HG02852 (cell line): ENCODE measurements around the gene APBB1IP.
"Not testable (repeated sequence)": the region's sequence is repeated elsewhere in the genome, so short reads cannot be mapped to it uniquely, and the experiment has no call there.

Source experiments
- ATAC-seq: cut with Tn5 transposase; IDR thresholded peaks from one replicate; pipeline ENCODE4 v1.9.1; 2021; ENCODE audit warnings: mild to moderate bottlenecking, moderate library complexity; ENCODE audit not compliant: unreplicated experiment

The APBB1IP gene

DNA sequence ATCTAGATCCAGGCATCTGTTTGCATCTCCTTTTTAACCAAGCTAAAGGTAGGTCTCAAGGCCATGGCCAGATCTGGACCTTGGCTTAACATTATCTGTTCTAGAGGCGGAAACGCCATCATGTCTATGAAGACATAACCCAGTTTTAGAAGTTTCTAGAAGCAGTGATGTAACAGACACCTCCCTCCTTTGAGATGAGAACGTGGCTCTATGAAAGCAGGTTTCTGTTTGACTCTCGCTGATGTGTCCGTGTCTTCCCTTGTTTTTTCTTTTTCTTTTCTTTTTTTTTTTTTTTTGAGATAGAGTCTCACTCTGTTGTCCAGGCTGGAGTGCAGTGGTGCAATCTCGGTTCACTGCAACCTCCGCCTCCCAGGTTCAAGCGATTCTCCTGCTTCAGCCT lies 36.7 kb downstream of the APBB1IP start:
- not testable (repeated sequence) for ATAC-seq

DNA sequence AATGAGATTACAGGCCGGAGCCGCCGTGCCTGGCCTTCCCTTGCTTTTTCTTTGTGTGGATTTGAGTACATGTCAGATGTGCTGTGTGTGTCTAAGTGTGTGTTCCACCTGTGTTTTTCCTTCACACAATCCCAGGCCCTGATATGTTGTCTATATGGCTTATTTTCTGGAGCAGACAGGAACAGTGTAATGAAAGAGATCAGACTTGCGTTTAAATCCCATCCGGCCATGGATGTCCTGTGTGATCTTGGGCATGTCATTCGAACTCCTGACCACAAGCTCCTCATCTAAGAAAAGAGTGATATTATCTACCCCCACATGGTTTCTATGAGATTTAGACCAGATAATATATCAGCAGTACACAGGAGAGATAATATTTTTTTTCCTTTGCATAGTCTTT lies 37.2 kb downstream of the APBB1IP start:
- no peak for ATAC-seq

DNA sequence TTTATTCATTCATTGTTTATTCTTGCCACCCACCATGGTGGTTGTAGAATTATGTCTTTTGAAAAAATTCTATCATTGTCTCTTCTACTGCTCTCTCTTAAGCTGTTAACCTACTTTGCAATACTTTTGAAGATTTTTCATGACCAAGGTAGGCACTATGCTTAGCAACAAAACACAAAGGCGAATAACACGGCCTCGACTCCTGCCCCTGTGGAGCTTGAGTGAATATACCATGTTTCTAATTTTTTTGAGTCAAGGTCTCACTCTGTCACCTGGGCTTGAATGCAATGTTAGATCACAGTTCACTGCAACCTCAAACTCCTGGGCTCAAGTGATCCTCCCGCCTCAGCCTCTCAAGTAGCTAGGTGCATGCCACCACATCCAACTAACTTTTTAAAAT lies 39.4 kb downstream of the APBB1IP start:
- no peak for ATAC-seq

DNA sequence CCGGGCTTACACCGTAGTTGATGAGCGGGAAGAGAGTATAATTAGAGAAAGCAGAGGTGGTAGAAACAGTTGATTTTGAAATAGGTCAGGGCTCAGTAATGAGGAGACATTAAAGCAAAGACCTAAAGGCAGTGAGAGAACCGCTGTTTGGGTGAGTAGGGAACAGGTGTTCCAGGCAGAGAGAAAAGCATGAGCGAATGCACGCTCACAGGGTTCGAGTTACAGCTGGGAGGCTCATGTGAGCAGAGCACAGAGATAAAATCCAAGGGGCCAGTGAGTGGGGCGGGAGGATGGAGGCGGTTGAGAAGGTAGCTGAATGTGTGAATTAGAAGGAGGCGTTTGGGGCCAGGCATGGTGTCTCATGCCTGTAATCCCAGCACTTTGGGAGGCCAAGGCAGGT lies 39.9 kb downstream of the APBB1IP start:
- ATAC-seq, result no peak

DNA sequence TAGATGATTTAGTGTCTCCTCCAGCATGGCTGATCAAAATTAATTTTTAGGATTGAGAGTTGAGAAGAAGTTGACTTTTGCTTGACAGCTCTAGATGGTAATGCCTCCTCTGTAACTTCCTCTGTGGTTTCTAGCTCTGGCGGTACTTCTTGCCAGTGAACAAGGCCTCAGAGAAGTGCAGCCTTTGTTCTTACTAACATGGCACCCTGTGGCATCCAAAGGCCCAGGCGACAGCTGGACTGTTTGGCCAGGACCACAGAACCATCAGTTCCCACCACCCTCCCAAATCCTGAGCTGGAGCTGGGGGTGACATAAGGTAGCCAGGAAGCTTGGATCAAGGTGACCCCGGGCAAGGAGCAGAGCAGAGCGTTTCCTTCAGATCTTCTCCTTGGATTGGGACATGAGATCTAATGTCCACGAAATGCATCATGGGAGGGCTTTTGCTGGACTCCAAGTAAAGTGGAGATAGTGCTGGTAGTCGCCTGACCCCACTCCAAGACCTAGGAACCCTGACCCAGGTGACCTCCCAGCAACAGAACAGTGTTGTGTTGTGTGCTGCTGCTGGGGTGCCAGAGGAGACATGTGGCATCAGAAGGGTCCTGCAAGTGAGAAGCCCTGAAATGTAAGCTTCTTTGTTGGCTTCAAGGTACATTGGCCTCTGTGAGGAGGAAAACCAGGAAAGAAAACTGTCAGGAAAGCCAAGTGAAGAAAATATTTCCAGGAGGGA lies 41.8 kb downstream of the APBB1IP start:
- peak; percentile 35 for ATAC-seq

DNA sequence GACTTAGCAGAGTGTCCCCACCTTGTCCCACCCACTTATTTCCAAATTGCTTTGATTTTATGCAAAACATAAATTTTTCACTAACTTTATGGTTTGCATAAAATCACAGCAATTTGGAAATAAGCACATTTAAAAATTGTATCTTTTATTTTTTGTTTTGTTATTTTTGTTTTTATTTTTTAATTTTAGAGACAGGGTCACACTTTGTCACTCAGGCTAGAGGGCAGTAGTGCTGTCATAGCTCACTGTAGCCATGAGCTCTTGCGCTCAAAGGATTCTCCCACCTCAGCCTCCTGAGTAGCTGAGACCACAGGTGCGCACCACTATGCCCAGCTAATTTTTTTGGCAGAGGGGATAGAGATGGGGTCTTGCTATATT lies 43.2 kb downstream of the APBB1IP start:
- no peak for ATAC-seq

DNA sequence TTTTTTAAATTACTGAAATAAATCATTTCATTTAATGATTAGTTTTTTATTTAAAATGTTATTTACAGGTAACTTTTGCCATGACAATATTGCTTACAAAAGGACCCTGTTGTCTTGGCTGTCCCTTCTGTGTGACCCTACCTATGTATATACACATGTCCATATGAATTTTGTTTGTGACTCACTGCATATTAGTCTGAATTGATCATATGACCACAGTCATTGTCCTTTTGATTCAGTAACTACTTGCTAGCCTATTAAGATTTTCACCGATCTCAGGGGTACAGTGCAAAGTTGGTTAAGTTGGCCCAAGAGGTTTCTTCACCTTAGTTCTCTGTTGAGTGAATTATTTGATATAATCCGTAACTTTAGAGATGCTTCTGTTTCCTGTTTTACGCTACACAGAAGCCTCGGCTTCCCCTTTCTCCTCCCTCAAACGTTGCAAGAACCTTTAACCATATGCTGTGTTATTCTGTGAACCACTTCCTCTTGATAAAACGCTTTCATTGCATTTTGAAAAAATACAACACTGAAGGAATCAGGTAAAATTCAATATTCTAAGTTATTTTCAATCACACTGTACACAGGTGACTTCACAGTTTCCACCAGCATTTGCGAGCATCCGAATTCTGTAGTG lies 43.9 kb downstream of the APBB1IP start:
- ATAC-seq, result peak; percentile 50

DNA sequence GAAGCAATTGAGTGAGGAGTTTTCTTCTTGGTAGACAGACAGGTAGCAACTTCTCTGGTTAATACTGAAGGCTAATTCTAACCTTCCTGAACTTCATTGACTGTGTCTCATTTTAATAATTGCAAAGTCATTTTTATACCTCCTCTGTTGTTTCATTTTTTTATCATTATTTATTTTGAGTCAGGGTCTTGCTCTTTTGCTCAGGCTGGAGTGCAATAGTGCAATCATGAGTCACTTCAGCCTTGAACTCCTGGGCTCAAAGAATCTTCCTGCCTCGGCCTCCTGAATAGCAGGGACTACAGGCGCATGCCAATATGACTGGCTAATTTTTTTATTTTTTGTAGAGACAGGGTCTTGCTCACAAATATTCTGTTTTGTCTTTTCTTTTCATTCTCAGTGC lies 45.4 kb downstream of the APBB1IP start:
- ATAC-seq, result no peak

DNA sequence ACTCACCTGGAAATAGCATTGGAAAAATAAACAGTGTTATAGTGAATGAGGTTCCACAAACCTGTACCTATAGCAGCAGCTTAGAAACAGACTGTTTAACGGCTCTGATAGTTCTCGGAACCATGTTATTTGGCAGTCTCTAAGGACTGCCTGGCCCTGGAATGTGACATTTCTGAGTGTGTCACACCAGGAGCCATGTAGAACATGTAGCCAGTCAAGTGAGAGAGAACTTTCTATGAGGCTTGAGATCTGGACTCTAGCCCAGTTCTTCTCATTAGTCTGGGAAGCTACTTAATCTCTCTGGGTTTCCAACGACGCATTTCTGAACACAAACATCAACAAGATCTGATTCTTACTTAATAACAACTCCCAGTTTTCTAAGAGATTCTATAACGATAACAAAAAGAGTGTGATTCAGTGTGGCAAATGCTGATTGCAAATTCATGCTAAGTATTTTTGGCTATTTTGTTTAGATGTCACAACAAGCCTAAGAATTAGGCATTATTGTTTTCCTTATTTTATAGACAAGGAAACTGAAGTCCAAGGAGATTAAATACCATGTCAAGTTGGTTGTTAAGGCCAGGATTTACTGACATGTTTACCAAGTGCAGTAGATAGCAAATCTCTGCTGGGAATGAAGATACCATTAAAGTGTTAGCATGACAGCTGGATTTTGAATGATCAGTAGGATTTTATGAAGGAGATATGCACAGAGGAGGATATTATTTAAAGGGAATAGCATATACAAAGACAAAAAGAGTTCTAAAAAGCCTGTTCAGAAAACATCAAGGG lies 47.2 kb downstream of the APBB1IP start:
- ATAC-seq, result no peak

DNA sequence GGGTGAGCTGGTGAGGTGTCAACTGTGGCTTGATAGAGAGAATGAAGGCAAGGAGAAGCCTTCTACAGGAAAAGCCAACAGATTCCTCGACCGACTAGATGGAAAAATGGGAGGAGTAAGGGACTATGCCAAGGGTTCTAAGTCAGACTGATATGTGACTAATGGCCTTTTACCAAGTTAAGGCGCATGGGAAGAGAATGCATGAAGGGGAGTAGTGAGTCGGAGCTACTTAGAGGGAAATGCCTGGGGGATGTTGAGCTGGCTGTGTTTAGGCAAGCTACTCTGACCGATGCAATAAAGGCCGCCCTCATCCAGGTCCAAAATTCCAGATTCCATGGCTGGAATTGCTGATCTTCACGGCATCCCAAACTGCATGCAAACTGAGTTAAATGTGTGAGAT lies 48.2 kb downstream of the APBB1IP start:
- no peak for ATAC-seq

DNA sequence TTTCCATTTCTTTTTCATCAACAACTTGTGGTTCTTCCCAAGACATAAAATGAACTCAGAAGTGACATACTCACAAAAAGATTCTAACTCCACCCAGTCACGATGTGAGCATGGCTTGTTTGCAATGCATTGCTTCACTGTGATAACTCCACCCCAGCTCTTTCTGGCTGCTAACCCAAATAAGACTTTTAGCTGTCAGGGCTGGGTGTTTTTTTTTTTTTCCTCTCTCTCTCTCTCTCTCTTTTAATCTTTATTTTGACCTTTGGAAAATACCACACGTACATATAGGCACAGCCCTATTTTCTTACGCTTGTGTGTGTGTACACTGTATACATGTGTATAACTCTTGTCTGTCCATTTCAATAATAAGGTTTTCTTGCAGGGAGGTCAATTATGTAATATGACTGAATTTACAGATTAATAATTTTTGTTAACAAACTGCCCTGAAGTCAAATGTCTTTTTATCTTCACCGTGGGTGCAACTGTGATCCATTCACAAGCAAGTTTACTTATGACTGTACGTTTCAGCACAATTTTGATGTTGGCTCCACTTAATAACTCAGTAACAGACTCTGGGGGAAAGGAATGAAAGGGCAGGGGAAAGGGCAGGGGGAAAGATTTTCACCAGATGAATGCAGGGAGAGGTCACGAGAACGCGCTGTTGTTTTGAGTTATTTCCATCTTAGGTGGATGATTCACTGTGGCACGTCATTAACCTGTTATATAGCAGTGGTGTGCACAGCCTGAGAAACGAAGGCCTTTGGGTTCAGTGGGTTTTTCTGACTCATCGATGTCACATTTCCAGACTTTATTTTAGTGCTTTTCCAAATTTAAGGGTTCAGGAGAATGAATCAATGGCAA lies 49.1 kb downstream of the APBB1IP start:
- peak; percentile 77 for ATAC-seq

DNA sequence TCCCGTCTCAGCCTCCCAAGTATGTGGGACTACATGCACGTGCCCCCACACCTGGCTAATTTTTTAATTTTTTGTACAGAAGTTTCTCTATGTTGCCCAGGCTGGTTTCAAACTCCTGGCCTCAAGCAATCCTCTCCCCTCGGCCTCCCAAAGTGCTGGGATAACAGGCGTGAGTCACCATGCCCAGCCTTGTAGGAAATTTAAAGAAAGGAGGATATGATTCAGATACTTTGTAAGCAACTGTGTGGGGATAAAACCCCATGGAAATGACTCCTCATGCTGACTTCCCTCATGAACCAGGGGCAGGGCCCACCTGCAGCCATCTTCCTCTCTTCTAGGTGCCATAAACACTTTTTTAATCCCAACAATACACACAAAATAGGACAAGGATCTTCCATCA lies 50.2 kb downstream of the APBB1IP start:
- no peak for ATAC-seq

DNA sequence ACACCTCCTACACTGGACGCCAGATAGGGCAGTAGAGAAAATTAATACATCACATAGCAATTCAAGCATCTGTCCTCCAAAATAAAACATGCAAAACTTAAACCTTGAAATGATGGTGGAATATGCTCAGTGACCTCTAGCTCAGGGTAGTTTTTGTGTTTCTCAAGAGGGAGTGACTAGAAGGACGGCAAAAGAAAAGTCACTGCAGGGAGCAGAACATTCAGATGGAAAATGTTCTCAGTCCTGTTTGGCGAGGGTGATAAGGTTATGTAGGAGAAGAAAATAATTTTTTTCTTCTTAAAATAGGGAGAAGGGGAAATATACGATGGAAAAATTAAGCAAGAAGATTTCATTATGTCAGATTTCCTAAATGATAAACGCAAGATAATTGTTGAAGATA lies 50.9 kb downstream of the APBB1IP start:
- ATAC-seq, result no peak

DNA sequence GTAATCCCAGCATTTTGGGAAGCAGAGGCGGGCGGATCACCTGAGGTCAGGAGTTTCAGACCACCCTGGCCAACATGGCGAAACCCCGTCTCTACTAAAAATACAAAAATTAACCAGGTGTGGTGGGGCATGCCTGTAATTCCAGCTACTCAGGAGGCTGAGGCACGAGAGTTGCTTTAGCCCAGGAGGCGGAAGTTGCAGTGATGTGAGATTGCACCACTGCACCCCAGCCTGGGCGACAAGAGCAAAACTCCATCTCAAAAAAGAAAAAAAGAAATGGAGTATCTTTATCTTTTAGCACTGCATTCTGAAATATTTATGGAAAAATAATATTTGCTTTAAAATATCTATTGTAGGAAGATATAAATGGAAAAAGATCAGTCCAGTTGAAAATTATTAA lies 52.2 kb downstream of the APBB1IP start:
- not testable (repeated sequence) for ATAC-seq

DNA sequence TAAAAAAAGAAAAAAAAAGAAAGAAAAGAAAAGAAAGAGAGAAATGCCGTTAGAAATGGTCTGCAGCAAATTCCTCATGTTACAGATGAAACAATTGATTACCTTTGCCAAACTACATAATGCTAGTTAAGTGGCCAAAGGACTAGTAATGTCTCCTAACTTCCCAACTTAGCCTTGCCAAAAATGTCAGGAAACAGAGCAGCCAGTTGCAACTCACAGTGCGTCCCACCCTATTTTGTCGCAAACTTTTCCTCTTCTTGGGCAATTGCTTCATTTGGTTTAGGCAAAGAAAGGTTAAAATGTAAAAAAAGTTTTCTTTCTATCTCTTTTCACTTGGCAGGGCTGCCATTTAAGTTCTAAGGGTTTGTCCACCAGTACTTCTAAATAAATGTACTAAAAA lies 53.1 kb downstream of the APBB1IP start:
- no peak for ATAC-seq

DNA sequence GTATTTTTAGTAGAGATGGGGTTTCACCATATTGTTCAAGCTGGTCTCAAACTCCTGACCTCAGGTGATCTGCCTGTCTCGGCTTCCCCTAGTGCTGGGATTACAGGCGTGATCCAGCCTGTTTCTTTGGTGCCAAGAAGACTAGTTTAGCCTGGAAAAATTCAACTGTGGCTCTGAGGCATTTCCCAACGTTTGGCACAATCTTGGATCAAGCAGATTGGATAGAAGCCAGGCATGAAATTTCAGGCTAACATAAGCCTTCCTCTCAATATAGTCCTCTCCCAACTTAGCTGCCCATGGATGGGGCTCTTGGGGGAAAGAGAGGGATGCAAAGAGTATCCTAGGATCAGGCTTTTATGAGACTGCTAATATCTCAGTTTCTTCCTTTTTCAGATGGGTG lies 53.8 kb downstream of the APBB1IP start:
- no peak for ATAC-seq

DNA sequence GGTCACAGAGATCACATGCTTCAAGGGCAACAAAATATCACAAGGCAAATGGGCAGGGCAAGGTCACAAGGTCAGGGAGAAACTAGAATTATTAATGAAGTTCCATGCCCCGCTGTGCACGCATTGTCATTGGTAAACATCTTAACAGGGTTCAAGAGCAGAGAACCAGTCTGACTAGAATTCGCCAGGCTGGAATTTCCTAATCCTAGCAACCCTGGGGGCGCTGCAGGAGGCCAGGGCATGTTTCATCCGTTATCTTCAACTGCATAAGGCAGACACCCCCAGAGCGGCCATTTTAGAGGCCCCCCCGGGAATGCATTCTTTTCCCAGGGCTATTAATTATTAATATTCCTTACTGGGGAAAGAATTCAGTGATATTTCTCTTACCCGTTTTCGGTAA lies 54.6 kb downstream of the APBB1IP start:
- ATAC-seq, result not testable (repeated sequence)

DNA sequence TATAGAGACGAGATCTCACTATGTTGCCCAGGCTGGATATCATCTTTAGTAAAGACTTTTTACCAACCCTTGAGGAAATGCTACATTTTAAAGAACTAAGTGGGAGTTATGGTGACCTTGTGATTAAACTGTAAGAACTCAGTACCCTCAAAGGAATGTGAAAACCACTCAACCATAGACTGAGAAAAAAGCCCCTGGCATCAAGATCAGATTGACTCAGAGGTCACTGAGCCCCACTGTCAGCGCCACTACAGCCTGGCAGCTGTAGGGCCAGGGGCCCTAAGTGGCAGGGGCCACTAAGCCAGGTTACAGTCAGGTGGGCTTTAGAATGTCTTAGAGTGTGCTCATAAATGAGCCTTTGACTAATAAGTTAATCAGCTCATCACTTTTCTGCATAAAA lies 55.9 kb downstream of the APBB1IP start:
- ATAC-seq, result no peak

DNA sequence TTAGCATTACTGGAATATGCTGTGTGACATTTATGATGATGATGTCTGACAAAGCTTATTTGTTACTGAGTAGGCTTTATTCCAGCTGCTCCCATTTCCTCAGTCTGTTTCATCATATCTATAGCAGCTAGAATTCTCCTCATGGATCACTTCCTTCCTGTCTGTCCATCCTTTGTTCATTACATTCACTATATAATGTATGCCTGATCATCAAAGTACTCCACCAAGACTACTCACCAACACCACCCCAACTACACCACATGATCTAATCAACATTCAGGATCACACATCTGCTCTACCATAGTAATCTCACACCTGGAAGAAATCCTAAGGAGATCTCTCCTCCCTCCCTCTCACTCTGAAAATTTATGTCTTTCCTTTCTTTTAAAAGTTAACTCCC lies 61.3 kb downstream of the APBB1IP start:
- no peak for ATAC-seq

DNA sequence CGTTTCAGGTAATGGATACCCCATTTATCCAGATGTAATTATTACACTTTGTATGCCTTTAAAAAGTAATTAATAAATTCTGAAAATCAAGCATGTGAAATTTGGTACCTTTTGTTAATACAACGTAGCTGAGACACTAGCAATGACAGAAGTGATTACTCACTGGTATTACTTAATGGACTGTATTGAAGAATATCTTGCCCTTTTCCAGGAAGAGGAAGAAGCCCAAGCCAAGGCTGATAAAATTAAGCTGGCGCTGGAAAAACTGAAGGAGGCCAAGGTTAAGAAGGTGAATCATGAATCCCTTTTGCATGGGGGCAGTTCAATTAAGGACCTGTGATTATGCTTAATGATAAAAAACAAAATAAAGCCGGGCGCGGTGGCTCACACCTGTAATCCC lies 64.8 kb downstream of the APBB1IP start:
- no peak for ATAC-seq

DNA sequence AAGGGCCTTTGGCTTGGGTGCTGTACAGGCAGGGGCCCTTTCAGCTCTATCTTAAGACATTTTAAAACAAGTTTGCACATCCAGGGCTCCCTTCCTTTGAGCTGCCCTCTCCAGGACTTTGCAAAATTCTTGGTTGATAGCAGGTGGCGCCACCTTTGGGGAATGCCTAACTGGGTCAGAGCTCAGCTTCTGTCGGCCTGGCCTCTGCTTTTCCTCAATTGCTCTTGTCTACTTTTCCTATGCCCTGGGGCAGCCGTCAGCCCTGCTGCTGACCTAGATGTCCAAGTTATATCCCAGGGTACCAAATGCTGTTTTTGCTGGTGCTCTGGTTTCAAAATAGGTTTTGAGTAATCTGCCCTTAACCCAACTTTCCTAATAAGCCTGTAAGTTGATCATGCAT lies 65.8 kb downstream of the APBB1IP start:
- ATAC-seq, result no peak
